Pancreas (tissue), 10 donors: ENCODE measurements around the gene CDH4. TPM values are rescaled to one million over a fixed set of nuclear protein-coding genes. Genes with fewer than 3 reads are reported as not detected.

Source experiments
- ATAC-seq, 4 donors: fragments of 200-7000 bp; cut with Tn5 transposase; one replicate each; pipeline versions ENCODE4 v1.8.0 to v1.9.1; 2020; ENCODE audit warnings: mild to moderate bottlenecking in 4 of 4, moderate library complexity in 4 of 4
- DNase-seq, 6 donors: peaks; one replicate each; pipeline ENCODE4 v3.0.0-alpha.2; 2020
- FAIRE-seq: peaks from 2 replicates; lab custom pipeline; 2012; peaks lifted over from hg19 to GRCh38; lab: Jason Lieb, UNC
- H3K27ac ChIP-seq, 4 donors: fragments of 200-600 bp; sonication (generic); 1 replicate in 3 of 4; 2 replicates in 1 of 4; pipeline versions ENCODE4 v1.5.0 to v1.8.0; 2020
- H3K27me3 ChIP-seq, 4 donors: fragments of 200-600 bp; one replicate each; pipeline ENCODE4 v1.8.0; 2021
- H3K36me3 ChIP-seq, 3 donors: fragments of 200-600 bp; sonication (generic) in 1 of 3; one replicate each; pipeline versions ENCODE4 v1.5.0 to v1.8.0; 2020 to 2021
- H3K4me1 ChIP-seq, 3 donors: fragments of 200-600 bp; one replicate each; pipeline ENCODE4 v1.8.0; 2021
- H3K4me3 ChIP-seq, 4 donors: fragments of 200-600 bp; sonication (generic) in 2 of 4; one replicate each; pipeline versions ENCODE4 v1.5.0 to v1.8.0; 2020 to 2021
- H3K9me3 ChIP-seq, 4 donors: fragments of 200-600 bp; one replicate each; pipeline ENCODE4 v1.8.0; 2021
- CTCF ChIP-seq, 4 donors: fragments of 200-600 bp; sonication (generic) in 3 of 4; IDR thresholded peaks; one replicate each; pipeline versions ENCODE4 v1.5.0 to v1.8.0; 2021; ENCODE audit warnings: antibody characterized with exemption in 4 of 4
- WGBS, 2 donors: extraction: QIAGEN DNeasy Blood & Tissue Kit; methylation state at CpG; one replicate each; pipeline ENCODE4 v1.1.7; 2013; 5-methylcytosine and 5-hydroxymethylcytosine counted together
- intact Hi-C, 3 donors: fragments of 100-400 bp; cut with DNase I; formaldehyde crosslinking; loops; one replicate each; pipeline versions ENCODE4 v1.11.1 to v1.14.2; 2022
- polyA plus RNA-seq, 2 donors: library from polyadenylated mRNA; stranded (reverse); fragments of 200-250 nt; gene quantifications; one replicate each; pipeline ENCODE4 v1.2.3, GENCODE V29; 2013
- total RNA-seq, 6 donors: library from RNA; stranded (reverse); fragmentation: NEBNext Ultra II Directional in 4 of 6; extraction: Animal tissue kit (Norgen Biotek cat#: 25700) in 4 of 6; gene quantifications; one replicate each; pipeline versions ENCODE4 v1.2.1 to v1.2.4, GENCODE V29; 2021 to 2023
- donor health status: healthy with polysubstance abuse.
- donor health status: DM: no; HTN: no; CAD: no; lungs with moderate emphysema.
- donor health status: DM: no; HTN: no; CAD: no.
- donor health status: control.
- donor health status: control.
- donor health status: Bipolar disorder and iron deficiency.
- donor health status: DM: yes; HTN: yes; CAD: no.
- donor health status: DM: no; HTN: no; CAD: no.
- donor health status: DM: no; HTN: no; CAD: no.
- donor health status: DM: yes; HTN: yes; CAD: no.

The CDH4 gene
- total and polyA plus RNA-seq, 8 donors, result 0.04 to 1.4 (median 0.27) TPM

- WGBS, 2 donors, result 56 to 57% methylated on average over 10 of the region's 10 CpGs
- peaks cover 0 to 4% (median 0%) of the 10 kb centered on the region in 4 donors for H3K27me3 ChIP-seq
- no peak overlapping the region for H3K4me3 ChIP-seq
- no peak overlapping the region for H3K27ac ChIP-seq
- FAIRE-seq, result no peak
- no peak for DNase-seq
- H3K9me3 ChIP-seq, result no peaks in the 10 kb centered on the region
- no peak for TF ChIP-seq CTCF (IDR thresholded peaks at IDR 0.05)
- H3K4me1 ChIP-seq, result no peaks in the 10 kb centered on the region
- intact Hi-C loops, result no loop called here
- no peak for ATAC-seq
- H3K36me3 ChIP-seq, result no peaks in the 10 kb centered on the region
Measured at GRCh38 chr20:61223121-61223520, 28.9 kb upstream of the CDH4 start.

- FAIRE-seq (no peak), DNase-seq (no peak), ATAC-seq (no peak)
- Histone ChIP-seq H3K9me3 (no peaks in the 10 kb centered on the region), H3K36me3 (no peaks in the 10 kb centered on the region), H3K4me3 (no peak overlapping the region), H3K27ac (no peak overlapping the region), H3K4me1 (no peaks in the 10 kb centered on the region), H3K27me3 (no peaks in the 10 kb centered on the region)
- no peak for TF ChIP-seq CTCF (IDR thresholded peaks at IDR 0.05)
- WGBS, 2 donors, result 78 to 85% methylated on average over 9 of the region's 9 CpGs
- intact Hi-C loops, result no loop called here
Measured at GRCh38 chr20:61230166-61230565, 21.9 kb upstream of the CDH4 start.

GRCh38 chr20:61233590-61233989 lies 18.5 kb upstream of the CDH4 start:
- no peak for TF ChIP-seq CTCF (IDR thresholded peaks at IDR 0.05)
- FAIRE-seq, result no peak

GRCh38 chr20:61234224-61234890 lies 17.7 kb upstream of the CDH4 start:
- H3K36me3 ChIP-seq, result no peaks in the 10 kb centered on the region
- 49 to 60% methylated on average over 11 of the region's 11 CpGs for WGBS, 2 donors
- H3K27me3 ChIP-seq, result no peaks in the 10 kb centered on the region
- intact Hi-C loops, result no loop called here
- H3K4me3 ChIP-seq, result no peak overlapping the region
- no peak for DNase-seq
- no peak for TF ChIP-seq CTCF (IDR thresholded peaks at IDR 0.05)
- no peak for ATAC-seq
- FAIRE-seq, result no peak
- H3K27ac ChIP-seq, result no peak overlapping the region
- no peaks in the 10 kb centered on the region for H3K9me3 ChIP-seq
- H3K4me1 ChIP-seq, result no peaks in the 10 kb centered on the region

More at GRCh38 chr20:61233590-61233989, 18.5 kb upstream of the CDH4 start:
- Histone ChIP-seq H3K4me1 (no peaks in the 10 kb centered on the region), H3K27ac (no peak overlapping the region), H3K9me3 (no peaks in the 10 kb centered on the region), H3K36me3 (no peaks in the 10 kb centered on the region), H3K27me3 (no peaks in the 10 kb centered on the region), H3K4me3 (no peak overlapping the region)
- intact Hi-C loops, result no loop called here
- ATAC-seq (no peak), DNase-seq (no peak)
- WGBS, 2 donors, result 82 to 92% methylated on average over 7 of the region's 7 CpGs

GRCh38 chr20:61236713-61237112 lies 15.3 kb upstream of the CDH4 start:
- Histone ChIP-seq H3K9me3 (no peaks in the 10 kb centered on the region), H3K27me3 (no peaks in the 10 kb centered on the region), H3K36me3 (no peaks in the 10 kb centered on the region), H3K4me1 (no peaks in the 10 kb centered on the region), H3K27ac (no peak overlapping the region), H3K4me3 (no peak overlapping the region)
- DNase-seq, result no peak
- no peak for ATAC-seq
- FAIRE-seq, result no peak
- 37 to 55% methylated on average over 4 of the region's 4 CpGs for WGBS, 2 donors
- intact Hi-C loops, result no loop called here
- no peak for TF ChIP-seq CTCF (IDR thresholded peaks at IDR 0.05)
